ENCODE results near the gene VGLL2. TPM values are rescaled to one million over a fixed set of nuclear protein-coding genes. Genes with fewer than 3 reads are reported as not detected.

VGLL2 gene
- total RNA-seq, 4 donors from 2014 or later = 4.9 to 27.5 (median 10.1) TPM

DNA sequence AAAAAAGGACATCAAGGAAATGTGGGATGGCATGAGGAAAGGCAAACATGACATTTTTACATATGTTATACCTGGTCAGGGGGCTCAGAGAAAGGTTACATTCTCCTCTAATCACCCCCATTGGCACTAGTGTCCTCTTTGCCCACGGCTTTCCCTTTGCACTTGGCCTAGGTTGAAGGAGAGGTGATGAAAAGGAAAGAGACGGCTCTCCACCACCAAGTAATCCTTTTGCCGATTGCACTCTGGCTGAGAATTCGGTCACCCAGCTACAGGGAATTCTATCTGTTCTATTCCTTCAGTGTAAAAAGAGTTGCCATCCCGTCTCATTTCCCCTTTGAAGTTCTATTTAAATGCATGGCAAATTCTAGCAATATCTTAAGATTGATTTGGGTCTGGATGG lies 10.4 kb downstream of the VGLL2 start:
- Histone ChIP-seq H3K36me3 (no peaks in the 10 kb centered on the region), H3K27me3 (no peaks in the 10 kb centered on the region), H3K4me1 (peaks cover 33 to 48% of the 10 kb centered on the region in 2 donors), H3K9me3 (no peaks in the 10 kb centered on the region), H3K27ac (peak overlapping the region; percentile 90 to 99 (median 97)), H3K4me3 (peak overlapping the region in 3 of 4 donors; percentile 1 to 27 (median 17))
- intact Hi-C loops (cut with DNase I; ENCODE audit: low total_unique reads) (loop anchor here (2.0 to 10.0 kb wide), 2 partner anchors 137 to 1279 kb away; no protein-coding TSS in a partner anchor), in situ Hi-C loops (cut with MboI; ENCODE audit: low sequenced_read_pairs in 4 of 4) (no loop called here)
- ATAC-seq (peak; percentile 31 to 32), DNase-seq (no peak)
- TF ChIP-seq, protein P1, sequence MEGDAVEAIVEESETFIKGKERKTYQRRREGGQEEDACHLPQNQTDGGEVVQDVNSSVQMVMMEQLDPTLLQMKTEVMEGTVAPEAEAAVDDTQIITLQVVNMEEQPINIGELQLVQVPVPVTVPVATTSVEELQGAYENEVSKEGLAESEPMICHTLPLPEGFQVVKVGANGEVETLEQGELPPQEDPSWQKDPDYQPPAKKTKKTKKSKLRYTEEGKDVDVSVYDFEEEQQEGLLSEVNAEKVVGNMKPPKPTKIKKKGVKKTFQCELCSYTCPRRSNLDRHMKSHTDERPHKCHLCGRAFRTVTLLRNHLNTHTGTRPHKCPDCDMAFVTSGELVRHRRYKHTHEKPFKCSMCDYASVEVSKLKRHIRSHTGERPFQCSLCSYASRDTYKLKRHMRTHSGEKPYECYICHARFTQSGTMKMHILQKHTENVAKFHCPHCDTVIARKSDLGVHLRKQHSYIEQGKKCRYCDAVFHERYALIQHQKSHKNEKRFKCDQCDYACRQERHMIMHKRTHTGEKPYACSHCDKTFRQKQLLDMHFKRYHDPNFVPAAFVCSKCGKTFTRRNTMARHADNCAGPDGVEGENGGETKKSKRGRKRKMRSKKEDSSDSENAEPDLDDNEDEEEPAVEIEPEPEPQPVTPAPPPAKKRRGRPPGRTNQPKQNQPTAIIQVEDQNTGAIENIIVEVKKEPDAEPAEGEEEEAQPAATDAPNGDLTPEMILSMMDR (IDR thresholded peaks at IDR 0.05 in 4 of 5, conservative IDR thresholded peaks at IDR 0.05 in 1 of 5) = no peak
- TF ChIP-seq POLR2A (IDR thresholded peaks at IDR 0.05) = no peak

DNA sequence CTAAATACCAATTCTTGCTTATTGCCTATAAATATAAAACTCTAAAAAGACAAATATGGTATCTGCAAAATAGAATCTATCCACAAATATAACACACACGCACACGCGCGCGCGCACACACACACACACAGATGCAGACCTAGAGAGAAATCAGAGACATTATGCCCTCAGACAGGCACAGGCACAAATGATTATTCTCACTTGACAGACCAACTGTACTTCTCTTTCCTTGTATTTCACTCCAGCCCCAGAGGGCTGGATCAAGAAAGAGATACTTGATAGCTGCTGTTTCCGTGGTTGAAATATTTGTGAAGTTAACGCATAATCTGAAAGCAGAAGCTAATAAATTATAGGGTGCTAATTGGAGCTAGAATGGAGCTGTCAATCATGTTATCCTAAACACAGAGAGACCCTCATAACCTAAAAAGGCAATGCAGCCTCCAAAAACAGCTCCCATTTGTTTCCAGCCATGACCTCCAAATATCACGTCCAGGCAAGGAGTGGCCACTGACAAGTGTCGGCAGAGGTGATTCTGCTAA lies 11.5 kb downstream of the VGLL2 start:
- in situ Hi-C loops (cut with MboI; ENCODE audit: low sequenced_read_pairs in 4 of 4) (no loop called here), intact Hi-C loops (cut with DNase I; ENCODE audit: low total_unique reads) (loop anchor here (10.0 kb wide), 1 partner anchor 1278 kb away; no protein-coding TSS in a partner anchor)
- Histone ChIP-seq H3K9me3 (no peaks in the 10 kb centered on the region), H3K27ac (peak overlapping the region; percentile 90 to 99 (median 97)), H3K36me3 (no peaks in the 10 kb centered on the region), H3K4me3 (no peak overlapping the region), H3K4me1 (peaks cover 33 to 48% of the 10 kb centered on the region in 2 donors), H3K27me3 (no peaks in the 10 kb centered on the region)
- peak in 1 of 2 donors; percentile 58 for TF ChIP-seq POLR2A (IDR thresholded peaks at IDR 0.05)
- TF ChIP-seq, protein P1 (IDR thresholded peaks at IDR 0.05 in 4 of 5, conservative IDR thresholded peaks at IDR 0.05 in 1 of 5) = no peak
- peak; percentile 48 to 49 for ATAC-seq
- peak in 1 of 2 donors; percentile 23 for DNase-seq

DNA sequence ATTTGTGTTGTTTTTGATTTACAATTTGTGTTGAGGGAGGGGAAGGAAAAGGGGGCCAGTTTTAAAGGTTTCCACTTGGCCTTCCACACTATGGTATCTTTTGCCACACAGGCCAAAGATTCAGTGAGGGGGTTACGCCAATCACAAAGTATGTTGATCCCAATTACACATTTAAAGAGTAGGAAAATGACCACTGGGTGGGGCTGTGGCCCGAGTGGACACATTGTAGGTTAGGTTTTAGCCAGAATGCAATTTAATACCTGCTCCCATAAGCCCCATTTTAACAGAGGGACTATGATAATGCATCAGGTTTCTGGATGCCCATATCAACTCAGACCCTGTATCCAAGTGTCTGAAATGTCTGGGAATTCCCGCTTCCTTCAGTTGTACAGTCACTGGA lies 15.6 kb downstream of the VGLL2 start:
- peaks cover 11 to 18% of the 10 kb centered on the region in 2 donors for H3K4me1 ChIP-seq
- no peak for DNase-seq
- in situ Hi-C loops (cut with MboI; ENCODE audit: low sequenced_read_pairs in 4 of 4) = no loop called here
- peak in 1 of 2 donors; percentile 61 for ATAC-seq
- H3K36me3 ChIP-seq = no peaks in the 10 kb centered on the region
- intact Hi-C loops (cut with DNase I; ENCODE audit: low total_unique reads) = loop anchor here (1.0 kb wide), 1 partner anchor 36 kb away; no protein-coding TSS in a partner anchor
- no peaks in the 10 kb centered on the region for H3K27me3 ChIP-seq
- no peak for TF ChIP-seq POLR2A (IDR thresholded peaks at IDR 0.05)
- TF ChIP-seq, protein P1 (IDR thresholded peaks at IDR 0.05 in 4 of 5, conservative IDR thresholded peaks at IDR 0.05 in 1 of 5) = peak; percentile 5 to 67 (median 46)
- no peak overlapping the region for H3K4me3 ChIP-seq
- no peaks in the 10 kb centered on the region for H3K9me3 ChIP-seq
- peak overlapping the region in 3 of 4 donors; percentile 40 to 99 (median 98) for H3K27ac ChIP-seq

DNA sequence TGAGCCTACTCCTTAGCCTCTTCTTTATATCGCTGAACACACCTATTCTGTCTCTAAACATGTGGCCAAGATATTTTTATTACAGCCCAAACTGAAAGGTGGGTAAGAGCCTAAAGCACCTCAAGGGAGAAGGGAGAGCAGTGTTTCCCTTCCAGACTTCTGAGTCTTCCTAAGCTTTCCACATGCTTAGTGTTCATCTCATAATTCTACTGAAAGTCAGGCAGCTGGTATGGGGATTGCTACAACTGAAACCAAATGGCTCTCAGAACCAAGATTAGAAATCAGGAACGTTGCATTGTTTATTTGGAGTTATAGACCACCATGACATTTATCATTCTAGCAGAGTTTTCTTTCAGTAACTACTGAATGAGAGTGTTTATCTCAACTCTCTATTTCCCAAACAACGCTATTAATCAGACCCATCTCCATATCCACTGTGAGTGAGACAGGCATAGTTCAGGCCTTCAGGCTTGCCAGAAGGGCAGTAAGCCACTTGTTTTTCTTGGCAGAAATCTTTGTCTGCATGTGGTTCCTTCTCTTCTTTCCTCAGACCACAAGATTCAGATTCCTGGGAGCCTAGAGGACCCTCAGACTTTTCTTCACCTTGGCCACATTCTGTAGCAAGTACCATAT lies 22.8 kb downstream of the VGLL2 start:
- intact Hi-C loops (cut with DNase I; ENCODE audit: low total_unique reads) = loop anchor here (2.0 kb wide), 1 partner anchor 15 kb away; no protein-coding TSS in a partner anchor
- in situ Hi-C loops (cut with MboI; ENCODE audit: low sequenced_read_pairs in 4 of 4) = no loop called here
- ATAC-seq = peak; percentile 71 to 77
- Histone ChIP-seq H3K4me3 (peak overlapping the region in 1 of 4 donors; percentile 9), H3K27ac (peak overlapping the region; percentile 75 to 84 (median 78)), H3K9me3 (no peaks in the 10 kb centered on the region), H3K36me3 (no peaks in the 10 kb centered on the region), H3K4me1 (peaks cover 37 to 43% of the 10 kb centered on the region in 2 donors), H3K27me3 (no peaks in the 10 kb centered on the region)
- peak; percentile 23 to 43 for DNase-seq
- TF ChIP-seq, protein P1 (IDR thresholded peaks at IDR 0.05 in 4 of 5, conservative IDR thresholded peaks at IDR 0.05 in 1 of 5) = no peak
- peak in 1 of 2 donors; percentile 18 for TF ChIP-seq POLR2A (IDR thresholded peaks at IDR 0.05)
